ENCODE results near the gene SV2B. TPM values are rescaled to one million over a fixed set of nuclear protein-coding genes. Genes with fewer than 3 reads are reported as not detected.

Gene SV2B
- total RNA-seq, 1 experiment from 2014 or later, result not detected

DNA sequence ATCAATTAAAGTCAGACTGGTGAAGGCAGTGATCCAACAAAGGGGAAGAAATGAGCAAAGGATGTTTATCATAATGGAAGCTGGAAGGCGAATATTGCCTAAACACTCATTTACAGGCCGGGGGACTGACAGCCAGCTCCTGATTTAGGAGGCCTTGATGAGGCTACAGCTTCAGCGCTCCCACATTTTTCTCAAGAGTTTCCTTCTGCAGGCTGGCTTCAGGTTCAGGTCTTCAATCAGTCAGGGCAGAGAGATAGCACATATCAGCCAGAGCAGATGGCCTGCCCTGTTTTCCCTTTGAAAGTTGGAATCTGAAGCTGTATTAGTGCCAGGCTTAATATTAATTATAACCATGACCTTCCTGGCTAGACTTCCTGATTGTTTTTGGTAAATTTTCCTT is 218.9 kb downstream of the SV2B start:
- no peak overlapping the region for H3K4me2 ChIP-seq (ENCODE audit: low read length)
- no peak for DNase-seq (ENCODE audit: low read depth, low spot score)
- BruUV-seq (replicated peaks), result no TSS peak
- intact Hi-C loops (cut with micrococcal nuclease), result no loop called here
- no peak overlapping the region for H3K9ac ChIP-seq (ENCODE audit: low read length)
- H3K27ac ChIP-seq (ENCODE audit: low read depth, low read length), result no peak overlapping the region
- H3K9me2 ChIP-seq (ENCODE audit: insufficient read depth), result no peaks in the 10 kb centered on the region
- H2AFZ ChIP-seq (ENCODE audit: low read depth, low read length, poor library complexity, severe bottlenecking), result no peak overlapping the region
- H3K27me3 ChIP-seq (ENCODE audit: insufficient read depth, low read length), result peaks cover 41% of the 10 kb centered on the region
- CTCF ChIA-PET, result no interaction called here
- H4K20me1 ChIP-seq (ENCODE audit: insufficient read depth), result no peaks in the 10 kb centered on the region
- no peaks in the 10 kb centered on the region for H3K9me3 ChIP-seq (ENCODE audit: control insufficient read depth in 1 of 2, insufficient read depth in 1 of 2, low read depth in 1 of 2, low read length in 2 of 2)
- no peak for ATAC-seq
- RAD21 ChIA-PET (ENCODE audit: low non-redundant PET in 1 of 2, low total read pairs in 2 of 2, uncharacterized antibody in 2 of 2, unreplicated experiment in 2 of 2), result no interaction called here
- no peaks in the 10 kb centered on the region for H3K4me1 ChIP-seq (ENCODE audit: control insufficient read depth in 1 of 2, insufficient read depth in 2 of 2, low read length in 2 of 2)
- TF ChIP-seq CEBPB (IDR thresholded peaks at IDR 0.05; ENCODE audit: low read depth) (no peak), ELF1 (IDR thresholded peaks at IDR 0.05; ENCODE audit: borderline replicate concordance, low read depth) (no peak), TCF7L2 (IDR thresholded peaks at IDR 0.05; ENCODE audit: borderline replicate concordance, extremely low read depth, insufficient read depth, insufficient read length) (no peak), SP1 (IDR thresholded peaks at IDR 0.05; ENCODE audit: low read depth) (no peak), YY1 (IDR thresholded peaks at IDR 0.05; ENCODE audit: extremely low read depth, insufficient replicate concordance, low read depth, low read length) (no peak), SIN3A (IDR thresholded peaks at IDR 0.05; ENCODE audit: low read depth) (no peak), JUND (IDR thresholded peaks at IDR 0.05) (no peak), EGR1 (IDR thresholded peaks at IDR 0.05; ENCODE audit: low read depth) (no peak), RAD21 (IDR thresholded peaks at IDR 0.05; ENCODE audit: low read depth) (no peak), EZH2phosphoT487 (IDR thresholded peaks at IDR 0.05; ENCODE audit: borderline replicate concordance) (no peak), FOSL1 (IDR thresholded peaks at IDR 0.05; ENCODE audit: low read depth) (no peak), ZNF274 (IDR thresholded peaks at IDR 0.05; ENCODE audit: low read depth, low read length) (no peak), CBX3 (IDR thresholded peaks at IDR 0.05; ENCODE audit: low read depth) (no peak)
- TF ChIP-seq, protein P1, sequence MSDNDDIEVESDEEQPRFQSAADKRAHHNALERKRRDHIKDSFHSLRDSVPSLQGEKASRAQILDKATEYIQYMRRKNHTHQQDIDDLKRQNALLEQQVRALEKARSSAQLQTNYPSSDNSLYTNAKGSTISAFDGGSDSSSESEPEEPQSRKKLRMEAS (IDR thresholded peaks at IDR 0.05), result no peak
- TF ChIP-seq, protein P2, sequence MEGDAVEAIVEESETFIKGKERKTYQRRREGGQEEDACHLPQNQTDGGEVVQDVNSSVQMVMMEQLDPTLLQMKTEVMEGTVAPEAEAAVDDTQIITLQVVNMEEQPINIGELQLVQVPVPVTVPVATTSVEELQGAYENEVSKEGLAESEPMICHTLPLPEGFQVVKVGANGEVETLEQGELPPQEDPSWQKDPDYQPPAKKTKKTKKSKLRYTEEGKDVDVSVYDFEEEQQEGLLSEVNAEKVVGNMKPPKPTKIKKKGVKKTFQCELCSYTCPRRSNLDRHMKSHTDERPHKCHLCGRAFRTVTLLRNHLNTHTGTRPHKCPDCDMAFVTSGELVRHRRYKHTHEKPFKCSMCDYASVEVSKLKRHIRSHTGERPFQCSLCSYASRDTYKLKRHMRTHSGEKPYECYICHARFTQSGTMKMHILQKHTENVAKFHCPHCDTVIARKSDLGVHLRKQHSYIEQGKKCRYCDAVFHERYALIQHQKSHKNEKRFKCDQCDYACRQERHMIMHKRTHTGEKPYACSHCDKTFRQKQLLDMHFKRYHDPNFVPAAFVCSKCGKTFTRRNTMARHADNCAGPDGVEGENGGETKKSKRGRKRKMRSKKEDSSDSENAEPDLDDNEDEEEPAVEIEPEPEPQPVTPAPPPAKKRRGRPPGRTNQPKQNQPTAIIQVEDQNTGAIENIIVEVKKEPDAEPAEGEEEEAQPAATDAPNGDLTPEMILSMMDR (IDR thresholded peaks at IDR 0.05 in 2 of 3, conservative IDR thresholded peaks at IDR 0.05 in 1 of 3; ENCODE audit: borderline replicate concordance in 1 of 3, insufficient read depth in 1 of 3, low read depth in 2 of 3, low read length in 2 of 3), result no peak
- POLR2A ChIA-PET, result no interaction called here
- no peaks in the 10 kb centered on the region for H3K79me2 ChIP-seq (ENCODE audit: insufficient read depth, low read length)
- H3K36me3 ChIP-seq (ENCODE audit: control insufficient read depth in 1 of 2, insufficient read depth in 2 of 2, low read length in 2 of 2), result no peaks in the 10 kb centered on the region
- H3K4me3 ChIP-seq (replicated peaks in 1 of 2; ENCODE audit: low read depth in 1 of 2, low read length in 2 of 2), result no peak overlapping the region
